ENCODE results near the gene SLC19A2.
"Not testable (repeated sequence)": the region's sequence is repeated elsewhere in the genome, so short reads cannot be mapped to it uniquely, and the experiment has no call there.

The SLC19A2 gene, protein sequence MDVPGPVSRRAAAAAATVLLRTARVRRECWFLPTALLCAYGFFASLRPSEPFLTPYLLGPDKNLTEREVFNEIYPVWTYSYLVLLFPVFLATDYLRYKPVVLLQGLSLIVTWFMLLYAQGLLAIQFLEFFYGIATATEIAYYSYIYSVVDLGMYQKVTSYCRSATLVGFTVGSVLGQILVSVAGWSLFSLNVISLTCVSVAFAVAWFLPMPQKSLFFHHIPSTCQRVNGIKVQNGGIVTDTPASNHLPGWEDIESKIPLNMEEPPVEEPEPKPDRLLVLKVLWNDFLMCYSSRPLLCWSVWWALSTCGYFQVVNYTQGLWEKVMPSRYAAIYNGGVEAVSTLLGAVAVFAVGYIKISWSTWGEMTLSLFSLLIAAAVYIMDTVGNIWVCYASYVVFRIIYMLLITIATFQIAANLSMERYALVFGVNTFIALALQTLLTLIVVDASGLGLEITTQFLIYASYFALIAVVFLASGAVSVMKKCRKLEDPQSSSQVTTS

DNA sequence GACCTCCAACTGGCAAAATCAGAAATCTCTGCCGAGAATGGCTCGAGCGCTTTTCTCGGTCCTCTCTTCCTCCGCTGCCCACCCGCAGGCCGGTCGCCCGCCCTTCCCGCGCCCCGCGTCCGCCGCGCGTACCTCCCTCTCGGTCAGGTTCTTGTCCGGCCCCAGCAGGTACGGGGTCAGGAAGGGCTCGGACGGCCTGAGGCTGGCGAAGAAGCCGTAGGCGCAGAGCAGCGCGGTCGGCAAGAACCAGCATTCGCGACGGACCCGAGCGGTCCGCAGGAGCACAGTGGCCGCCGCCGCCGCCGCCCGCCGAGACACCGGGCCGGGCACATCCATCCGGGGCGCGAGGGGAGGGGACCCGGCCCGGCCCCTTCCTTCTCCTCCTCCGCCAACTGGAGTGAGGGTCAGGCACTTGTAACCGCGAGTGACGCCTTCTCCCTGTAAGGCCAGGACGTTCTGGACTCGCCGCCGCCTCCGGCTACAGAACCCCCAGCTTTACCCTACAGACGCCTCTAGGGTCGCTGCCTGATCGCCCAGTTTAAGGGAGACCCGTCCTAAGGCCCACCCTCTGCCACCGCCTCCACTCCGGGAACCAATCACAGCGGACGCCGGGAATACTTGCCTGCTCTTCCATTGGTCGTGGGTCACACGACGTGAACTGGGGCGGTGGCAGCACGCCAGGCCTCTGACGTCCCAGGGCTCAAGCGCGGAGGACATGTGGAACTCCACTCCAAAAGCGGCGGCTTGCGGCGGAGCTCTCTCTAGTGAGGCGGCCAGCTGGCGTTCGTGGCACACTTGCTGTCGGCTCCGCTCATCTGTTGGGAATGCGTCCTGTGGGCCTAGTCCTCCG lies at the start of gene SLC19A2:
TSS of gene SLC19A2 (minus strand) at position 514 of the 850 bp plus-strand sequence. CDS start at position 336, 178 bp downstream.
- Mint-ChIP-seq H3K27me3 (ENCODE audit: low read depth) (no peaks in the 10 kb centered on the region), H3K9me3 (no peaks in the 10 kb centered on the region), H3K36me3 (ENCODE audit: low read depth) (peaks cover 7% of the 10 kb centered on the region), H3K4me1 (ENCODE audit: low read depth) (peaks cover 51% of the 10 kb centered on the region), H3K4me3 (peak within 1 kb of the TSS; percentile 98), H3K27ac (peak within 1 kb of the TSS; percentile 93)

DNA sequence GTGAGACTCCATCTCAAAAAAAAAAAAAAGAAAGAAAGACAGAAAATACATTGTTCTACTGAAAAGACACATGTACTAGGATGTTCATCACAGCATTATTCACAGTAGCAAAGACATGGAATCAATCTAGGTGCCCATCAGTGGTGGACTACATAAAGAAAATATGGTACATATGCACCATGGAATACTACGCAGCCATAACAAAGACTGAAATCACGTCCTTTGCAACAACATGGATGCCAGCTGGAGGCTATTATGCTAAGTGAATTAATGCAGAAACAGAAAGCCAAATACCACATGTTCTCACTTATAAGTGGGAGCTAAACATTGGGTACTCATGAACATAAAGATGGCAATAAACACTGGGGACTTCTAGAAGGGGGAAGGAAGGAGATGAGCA lies 48.9 kb upstream of the SLC19A2 start:
- Mint-ChIP-seq H3K27ac (no peak overlapping the region), H3K9me3 (no peaks in the 10 kb centered on the region), H3K36me3 (ENCODE audit: low read depth) (peaks cover 32% of the 10 kb centered on the region), H3K27me3 (ENCODE audit: low read depth) (no peaks in the 10 kb centered on the region), H3K4me3 (no peak overlapping the region), H3K4me1 (ENCODE audit: low read depth) (no peaks in the 10 kb centered on the region)

- H3K27me3 Mint-ChIP-seq (ENCODE audit: low read depth); H3K4me3 Mint-ChIP-seq; H3K9me3 Mint-ChIP-seq; H3K27ac Mint-ChIP-seq; H3K4me1 Mint-ChIP-seq (ENCODE audit: low read depth): not testable (repeated sequence)
- H3K36me3 Mint-ChIP-seq (ENCODE audit: low read depth): peaks cover 31% of the 10 kb centered on the region
Observed at GRCh38 chr1:169533528-169534190, 47.9 kb upstream of the SLC19A2 start.

- H3K36me3 Mint-ChIP-seq (ENCODE audit: low read depth): peaks cover 24% of the 10 kb centered on the region
- H3K27me3 Mint-ChIP-seq (ENCODE audit: low read depth): no peaks in the 10 kb centered on the region
- no peak overlapping the region for H3K4me3 Mint-ChIP-seq
- peaks cover 16% of the 10 kb centered on the region for H3K4me1 Mint-ChIP-seq (ENCODE audit: low read depth)
- no peaks in the 10 kb centered on the region for H3K9me3 Mint-ChIP-seq
- no peak overlapping the region for H3K27ac Mint-ChIP-seq
Observed at GRCh38 chr1:169530448-169530847, 44.7 kb upstream of the SLC19A2 start.

DNA sequence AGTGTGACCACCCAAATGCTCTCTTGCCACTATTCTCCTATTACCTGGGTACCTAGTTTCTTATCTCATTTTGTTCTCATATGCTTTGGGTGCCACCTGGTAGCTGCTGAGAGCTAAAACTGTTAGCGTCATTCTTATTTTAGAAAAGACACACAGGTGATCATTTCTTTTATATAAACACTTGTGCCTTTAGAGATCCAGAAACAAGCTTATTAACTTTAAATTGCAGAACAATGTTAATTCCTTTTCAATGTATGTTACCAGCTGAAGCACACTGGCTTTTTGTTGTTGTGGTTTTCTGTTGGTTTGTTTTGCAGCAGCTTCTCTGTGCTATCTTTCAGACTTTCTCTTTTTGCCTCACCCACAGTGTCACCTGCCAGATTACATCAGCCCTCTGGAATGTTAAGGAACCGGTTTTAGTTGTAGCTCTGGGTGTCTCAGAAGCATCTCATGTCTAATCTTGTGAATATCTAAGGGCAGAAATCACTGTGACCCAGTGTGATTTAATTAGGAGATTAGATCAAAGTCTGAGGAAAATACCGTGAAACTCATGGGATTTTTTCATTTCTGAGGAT lies 43.4 kb upstream of the SLC19A2 start:
- H3K36me3 Mint-ChIP-seq (ENCODE audit: low read depth): peaks cover 21% of the 10 kb centered on the region
- H3K4me3 Mint-ChIP-seq: peak overlapping the region; percentile 5
- no peaks in the 10 kb centered on the region for H3K9me3 Mint-ChIP-seq
- H3K27ac Mint-ChIP-seq: peak overlapping the region; percentile 4
- H3K4me1 Mint-ChIP-seq (ENCODE audit: low read depth): peaks cover 16% of the 10 kb centered on the region
- H3K27me3 Mint-ChIP-seq (ENCODE audit: low read depth): no peaks in the 10 kb centered on the region

- no peaks in the 10 kb centered on the region for H3K9me3 Mint-ChIP-seq
- H3K4me3 Mint-ChIP-seq: no peak overlapping the region
- H3K27me3 Mint-ChIP-seq (ENCODE audit: low read depth): no peaks in the 10 kb centered on the region
- H3K27ac Mint-ChIP-seq: peak overlapping the region; percentile 4
- H3K4me1 Mint-ChIP-seq (ENCODE audit: low read depth): peaks cover 16% of the 10 kb centered on the region
- peaks cover 22% of the 10 kb centered on the region for H3K36me3 Mint-ChIP-seq (ENCODE audit: low read depth)
Observed at GRCh38 chr1:169528215-169529067, 42.7 kb upstream of the SLC19A2 start.

DNA sequence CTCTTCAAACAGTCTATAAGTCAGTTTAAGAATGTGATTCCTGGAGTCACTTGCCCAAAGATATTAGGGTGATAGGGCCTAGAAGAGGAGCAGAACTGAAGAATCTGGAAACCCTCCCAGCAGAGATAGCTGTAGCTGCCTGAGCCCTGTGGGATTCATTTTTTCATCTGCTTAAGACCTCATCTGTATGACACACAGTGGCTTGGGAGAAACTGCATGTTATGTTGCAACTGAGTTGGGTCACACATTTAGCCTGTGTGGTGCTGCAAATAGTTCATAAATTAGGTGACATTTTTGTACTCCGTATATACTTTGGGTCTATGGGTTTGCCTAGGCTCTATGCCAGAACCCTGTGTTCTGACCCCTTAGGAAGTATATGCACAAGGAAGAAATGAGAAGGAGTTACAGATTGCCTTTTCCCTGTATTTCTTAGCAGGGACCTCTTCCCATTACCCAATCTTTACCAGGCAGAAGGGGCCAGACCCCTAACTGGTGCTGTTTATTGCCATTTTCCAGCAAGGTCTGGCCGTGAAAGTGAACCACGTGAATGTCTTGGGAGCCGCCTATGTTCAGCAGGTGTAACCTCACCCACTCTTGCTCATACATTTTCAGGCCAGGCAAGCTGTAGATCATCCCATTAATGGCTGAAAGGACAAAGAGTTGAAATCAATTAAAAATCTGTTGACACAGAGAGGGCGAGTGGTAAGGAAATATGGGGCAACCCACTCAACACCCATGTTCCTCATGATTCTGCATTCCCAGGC lies 41.9 kb upstream of the SLC19A2 start:
- no peaks in the 10 kb centered on the region for H3K27me3 Mint-ChIP-seq (ENCODE audit: low read depth)
- peaks cover 16% of the 10 kb centered on the region for H3K36me3 Mint-ChIP-seq (ENCODE audit: low read depth)
- H3K9me3 Mint-ChIP-seq: no peaks in the 10 kb centered on the region
- H3K4me3 Mint-ChIP-seq: no peak overlapping the region
- H3K27ac Mint-ChIP-seq: no peak overlapping the region
- H3K4me1 Mint-ChIP-seq (ENCODE audit: low read depth): peaks cover 16% of the 10 kb centered on the region

- Mint-ChIP-seq H3K4me1 (ENCODE audit: low read depth) (peaks cover 16% of the 10 kb centered on the region), H3K4me3 (no peak overlapping the region), H3K27ac (no peak overlapping the region), H3K36me3 (ENCODE audit: low read depth) (peaks cover 13% of the 10 kb centered on the region), H3K9me3 (no peaks in the 10 kb centered on the region), H3K27me3 (ENCODE audit: low read depth) (no peaks in the 10 kb centered on the region)
Observed at GRCh38 chr1:169527001-169527400, 41.3 kb upstream of the SLC19A2 start.

DNA sequence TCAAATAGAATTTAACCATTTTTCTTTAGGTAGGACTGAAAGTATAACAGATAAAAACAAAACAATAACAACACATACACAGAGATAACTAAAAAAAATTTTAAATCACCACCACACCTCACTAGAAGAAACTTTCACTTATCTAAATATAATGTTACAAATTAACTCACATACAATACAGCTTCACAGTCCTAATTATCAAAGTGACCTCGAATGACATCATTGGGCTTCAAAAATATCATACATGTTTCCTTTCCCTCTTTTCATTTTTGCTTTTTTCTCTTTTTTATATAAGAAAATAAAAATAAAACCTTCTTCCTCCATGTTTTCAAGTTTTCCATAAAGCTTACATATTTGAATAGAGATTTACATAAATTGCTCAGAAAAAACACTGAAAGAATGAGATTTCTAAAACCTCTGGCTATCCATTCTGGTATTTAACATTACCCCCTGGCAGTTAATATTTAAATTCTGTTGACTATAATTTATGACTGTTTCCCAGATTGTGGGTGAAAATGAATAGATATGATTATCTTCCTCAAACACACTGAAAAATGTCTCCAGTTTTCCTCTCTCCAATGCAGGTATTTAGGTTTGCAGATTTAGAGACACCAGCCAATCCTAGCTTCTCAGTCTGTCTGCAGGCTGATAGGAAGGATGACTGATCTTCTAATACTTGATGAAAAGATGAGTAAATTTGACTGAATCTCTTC lies 40.5 kb upstream of the SLC19A2 start:
- peaks cover 16% of the 10 kb centered on the region for H3K4me1 Mint-ChIP-seq (ENCODE audit: low read depth)
- H3K36me3 Mint-ChIP-seq (ENCODE audit: low read depth): peaks cover 16% of the 10 kb centered on the region
- no peak overlapping the region for H3K27ac Mint-ChIP-seq
- H3K9me3 Mint-ChIP-seq: no peaks in the 10 kb centered on the region
- H3K27me3 Mint-ChIP-seq (ENCODE audit: low read depth): no peaks in the 10 kb centered on the region
- H3K4me3 Mint-ChIP-seq: no peak overlapping the region

- Mint-ChIP-seq H3K27ac (no peak overlapping the region), H3K36me3 (ENCODE audit: low read depth) (peaks cover 14% of the 10 kb centered on the region), H3K9me3 (no peaks in the 10 kb centered on the region), H3K4me1 (ENCODE audit: low read depth) (peaks cover 16% of the 10 kb centered on the region), H3K4me3 (no peak overlapping the region), H3K27me3 (ENCODE audit: low read depth) (no peaks in the 10 kb centered on the region)
Observed at GRCh38 chr1:169525391-169525790, 39.6 kb upstream of the SLC19A2 start.

DNA sequence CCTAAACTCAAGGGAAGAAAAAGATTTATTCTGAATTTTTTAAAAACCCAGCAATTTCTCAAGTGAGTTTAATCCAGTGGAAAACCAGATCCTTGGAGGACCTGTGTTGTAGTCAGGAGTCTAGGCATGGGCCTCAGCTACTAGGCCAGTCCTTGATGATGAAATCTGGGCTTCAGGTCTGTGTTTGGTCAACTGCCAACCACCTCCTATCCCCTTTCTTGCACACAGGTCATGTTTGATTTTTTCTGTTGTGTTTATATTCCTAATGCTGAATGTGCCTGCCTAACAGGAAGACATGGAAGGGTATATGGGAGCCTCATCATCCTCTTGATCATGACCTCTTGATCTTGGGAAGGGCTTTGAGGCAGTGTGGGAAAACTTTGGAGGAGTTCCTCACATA lies 38.2 kb upstream of the SLC19A2 start:
- Mint-ChIP-seq H3K27me3 (ENCODE audit: low read depth) (no peaks in the 10 kb centered on the region), H3K36me3 (ENCODE audit: low read depth) (peaks cover 24% of the 10 kb centered on the region), H3K4me1 (ENCODE audit: low read depth) (peaks cover 8% of the 10 kb centered on the region), H3K4me3 (no peak overlapping the region), H3K9me3 (no peaks in the 10 kb centered on the region), H3K27ac (no peak overlapping the region)

- no peaks in the 10 kb centered on the region for H3K27me3 Mint-ChIP-seq (ENCODE audit: low read depth)
- no peaks in the 10 kb centered on the region for H3K9me3 Mint-ChIP-seq
- peaks cover 35% of the 10 kb centered on the region for H3K36me3 Mint-ChIP-seq (ENCODE audit: low read depth)
- H3K4me1 Mint-ChIP-seq (ENCODE audit: low read depth): no peaks in the 10 kb centered on the region
- H3K4me3 Mint-ChIP-seq: no peak overlapping the region
- no peak overlapping the region for H3K27ac Mint-ChIP-seq
Observed at GRCh38 chr1:169521226-169521625, 35.5 kb upstream of the SLC19A2 start.
